DOHH2 (cell line): Measurements from ENCODE around the gene TUBB3.
"Not testable (repeated sequence)": the region's sequence is repeated elsewhere in the genome, so short reads cannot be mapped to it uniquely, and the experiment has no call there.

Experiments
- H3F3A ChIP-seq: fragments of 200-600 bp; sonication (generic), shearing (Covaris generic); 2 replicates; pipeline ENCODE4 v1.6.0; 2016; ENCODE audit warnings: antibody characterized with exemption, mild to moderate bottlenecking; ENCODE audit not compliant: control insufficient read depth, insufficient read depth
- H3K27ac ChIP-seq: fragments of 200-600 bp; sonication (generic); 2 replicates; pipeline ENCODE4 v1.5.1; 2014; ENCODE audit warnings: low read depth, mild to moderate bottlenecking, low read length, moderate library complexity
- H3K27me3 ChIP-seq: fragments of 200-600 bp; sonication (generic); 2 replicates; pipeline ENCODE4 v1.6.1; 2014; ENCODE audit warnings: mild to moderate bottlenecking, low read length, mixed read lengths; ENCODE audit not compliant: control insufficient read depth
- H3K36me3 ChIP-seq: fragments of 200-600 bp; sonication (generic); 2 replicates; pipeline ENCODE4 v1.6.1; 2014; ENCODE audit warnings: mild to moderate bottlenecking, low read length, moderate library complexity, mixed read lengths; ENCODE audit not compliant: control insufficient read depth
- H3K4me1 ChIP-seq: fragments of 200-600 bp; sonication (generic); 2 replicates; pipeline ENCODE4 v1.6.1; 2014; ENCODE audit warnings: mild to moderate bottlenecking, low read length, mixed read lengths; ENCODE audit not compliant: control insufficient read depth
- H3K4me2 ChIP-seq: fragments of 200-600 bp; sonication (generic); 2 replicates; pipeline ENCODE4 v1.6.0; 2014; ENCODE audit warnings: mild to moderate bottlenecking, low read length, moderate library complexity
- H3K4me3 ChIP-seq: fragments of 200-600 bp; sonication (generic); 2 replicates; pipeline ENCODE4 v1.5.1; 2014; ENCODE audit warnings: mild to moderate bottlenecking, low read length, mixed read lengths
- H3K79me2 ChIP-seq: fragments of 200-600 bp; sonication (generic); 2 replicates; pipeline ENCODE4 v1.6.1; 2014; ENCODE audit warnings: mild to moderate bottlenecking, low read length, mixed read lengths; ENCODE audit not compliant: control insufficient read depth
- H3K9me2 ChIP-seq: fragments of 200-600 bp; sonication (generic); replicated peaks from 2 replicates; pipeline ENCODE4 v1.6.1; 2014; ENCODE audit warnings: mild to moderate bottlenecking, low read length, mixed read lengths; ENCODE audit not compliant: control insufficient read depth
- H3K9me3 ChIP-seq: fragments of 200-600 bp; sonication (generic); 2 replicates; pipeline ENCODE4 v1.6.1; 2014; ENCODE audit warnings: antibody characterized with exemption, low read length, mixed read lengths; ENCODE audit not compliant: control insufficient read depth, insufficient read depth
- H4K20me1 ChIP-seq: fragments of 200-600 bp; sonication (generic); 2 replicates; pipeline ENCODE4 v1.6.0; 2014; ENCODE audit warnings: low read depth, mild to moderate bottlenecking, antibody characterized with exemption, low read length, moderate library complexity; ENCODE audit not compliant: control insufficient read depth, insufficient read depth
- CTCF ChIP-seq: fragments of 200-600 bp; sonication (generic); IDR thresholded peaks from one replicate; pipeline ENCODE4 v1.5.1; 2014; ENCODE audit warnings: antibody characterized with exemption, mild to moderate bottlenecking, low read depth, low read length; ENCODE audit not compliant: poor library complexity, severe bottlenecking
- EZH2phosphoT487 ChIP-seq: fragments of 200-600 bp; sonication (generic); IDR thresholded peaks from 2 replicates; pipeline ENCODE4 v1.6.1; 2017; ENCODE audit warnings: borderline replicate concordance, mild to moderate bottlenecking, antibody characterized with exemption, low read length, moderate library complexity, mixed read lengths

The TUBB3 gene

GRCh38 chr16:89922884-89923639 lies at the start of gene TUBB3:
TSS of gene TUBB3 (plus strand) at chr16:89923342. CDS start at chr16:89923402, 60 bp downstream.
- TF ChIP-seq EZH2phosphoT487 (no peak), CTCF (peak; percentile 23)
- Histone ChIP-seq H3K27ac (peak within 1 kb of the TSS; percentile 86), H3K27me3 (no peaks in the 10 kb centered on the region), H3K4me1 (peaks cover 63% of the 10 kb centered on the region), H3K9me3 (no peaks in the 10 kb centered on the region), H3K36me3 (peaks cover 39% of the 10 kb centered on the region), H4K20me1 (peaks cover 12% of the 10 kb centered on the region), H3F3A (peaks cover 20% of the 10 kb centered on the region), H3K9me2 (no peaks in the 10 kb centered on the region), H3K4me3 (peak within 1 kb of the TSS; percentile 90), H3K4me2 (peak within 1 kb of the TSS; percentile 84), H3K79me2 (peaks cover 59% of the 10 kb centered on the region)

GRCh38 chr16:89873972-89874689 lies 49.0 kb upstream of the TUBB3 start:
- no peak for TF ChIP-seq CTCF
- no peak for TF ChIP-seq EZH2phosphoT487
- Histone ChIP-seq H3K9me3 (0 out of 2 replicates have a peak, but pooled peaks cover 4% of the 10 kb centered on the region), H4K20me1 (no peaks in the 10 kb centered on the region; the same call in 1 of the 2 replicates), H3K79me2 (peaks cover 61% of the 10 kb centered on the region), H3F3A (peaks cover 3% of the 10 kb centered on the region; the same call in 1 of the 2 replicates), H3K4me1 (peaks cover 20% of the 10 kb centered on the region), H3K4me2 (peak overlapping the region; percentile 73), H3K27ac (peak overlapping the region; percentile 92), H3K4me3 (peak overlapping the region; percentile 97), H3K9me2 (no peaks in the 10 kb centered on the region), H3K27me3 (no peaks in the 10 kb centered on the region), H3K36me3 (peaks cover 44% of the 10 kb centered on the region)

GRCh38 chr16:89879123-89879522 lies 44.0 kb upstream of the TUBB3 start:
- not testable (repeated sequence) for H3F3A ChIP-seq, H4K20me1 ChIP-seq, H3K27me3 ChIP-seq, H3K4me1 ChIP-seq, H3K4me2 ChIP-seq, H3K9me2 ChIP-seq, H3K4me3 ChIP-seq, H3K9me3 ChIP-seq, H3K27ac ChIP-seq
- Histone ChIP-seq H3K79me2 (peaks cover 94% of the 10 kb centered on the region), H3K36me3 (peaks cover 80% of the 10 kb centered on the region)
